Measurements from ENCODE around the gene PLCD1. TPM values are rescaled to one million over a fixed set of nuclear protein-coding genes. Genes with fewer than 3 reads are reported as not detected.

Gene PLCD1
- total RNA-seq, 1 donor from 2014 or later, result 6.5 TPM

DNA sequence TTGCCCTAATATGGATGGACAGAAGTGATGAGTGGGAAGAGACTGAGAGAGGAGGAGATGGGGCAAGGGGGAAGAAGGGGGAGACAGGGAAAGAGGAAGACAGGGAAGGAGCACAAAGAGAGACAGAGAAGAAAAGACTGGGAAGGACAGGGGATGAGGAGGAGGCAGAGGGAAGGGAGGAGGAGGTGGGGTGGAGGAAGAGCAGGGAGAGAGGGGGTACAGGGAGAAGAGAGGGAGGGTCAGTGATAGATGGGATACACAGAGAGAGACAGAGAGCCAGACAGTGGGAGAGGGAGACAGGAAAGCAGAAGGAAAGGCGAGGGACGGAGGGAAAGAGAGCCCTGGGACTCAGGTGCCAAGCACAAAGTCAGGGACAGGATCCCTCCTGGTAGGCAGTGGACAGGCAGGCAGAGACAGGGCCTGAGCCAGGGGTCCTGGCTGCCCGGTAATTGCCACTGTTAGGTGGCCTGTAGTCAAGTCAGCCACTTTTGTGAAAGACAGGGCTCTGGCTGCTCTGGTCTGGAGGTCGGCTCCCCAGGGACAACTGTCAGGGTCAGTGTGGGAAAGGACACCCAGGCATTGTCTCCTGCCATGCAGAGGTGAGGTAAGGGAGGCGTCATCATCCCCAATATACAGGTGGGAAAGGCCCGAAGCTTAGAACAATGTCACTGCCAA lies 29.1 kb downstream of the PLCD1 start:
- TF ChIP-seq, protein P1, sequence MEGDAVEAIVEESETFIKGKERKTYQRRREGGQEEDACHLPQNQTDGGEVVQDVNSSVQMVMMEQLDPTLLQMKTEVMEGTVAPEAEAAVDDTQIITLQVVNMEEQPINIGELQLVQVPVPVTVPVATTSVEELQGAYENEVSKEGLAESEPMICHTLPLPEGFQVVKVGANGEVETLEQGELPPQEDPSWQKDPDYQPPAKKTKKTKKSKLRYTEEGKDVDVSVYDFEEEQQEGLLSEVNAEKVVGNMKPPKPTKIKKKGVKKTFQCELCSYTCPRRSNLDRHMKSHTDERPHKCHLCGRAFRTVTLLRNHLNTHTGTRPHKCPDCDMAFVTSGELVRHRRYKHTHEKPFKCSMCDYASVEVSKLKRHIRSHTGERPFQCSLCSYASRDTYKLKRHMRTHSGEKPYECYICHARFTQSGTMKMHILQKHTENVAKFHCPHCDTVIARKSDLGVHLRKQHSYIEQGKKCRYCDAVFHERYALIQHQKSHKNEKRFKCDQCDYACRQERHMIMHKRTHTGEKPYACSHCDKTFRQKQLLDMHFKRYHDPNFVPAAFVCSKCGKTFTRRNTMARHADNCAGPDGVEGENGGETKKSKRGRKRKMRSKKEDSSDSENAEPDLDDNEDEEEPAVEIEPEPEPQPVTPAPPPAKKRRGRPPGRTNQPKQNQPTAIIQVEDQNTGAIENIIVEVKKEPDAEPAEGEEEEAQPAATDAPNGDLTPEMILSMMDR (IDR thresholded peaks at IDR 0.05), result no peak
- Mint-ChIP-seq H3K27ac (no peak overlapping the region), H3K4me1 (peaks cover 31% of the 10 kb centered on the region), H3K36me3 (ENCODE audit: low read depth) (peaks cover 38% of the 10 kb centered on the region), H3K27me3 (no peaks in the 10 kb centered on the region), H3K9me3 (no peaks in the 10 kb centered on the region), H3K4me3 (no peak overlapping the region)
- no peak for ATAC-seq (ENCODE audit: low read depth)
- POLR2A ChIA-PET, result no interaction called here
- CTCF ChIA-PET, result interaction anchor here (1.0 to 4.0 kb wide), 3 partner anchors 26 to 39 kb away, joined by 3 to 25 read pairs (median 3); partner anchors contain the start of gene DLEC1
- intact Hi-C loops (cut with micrococcal nuclease), result no loop called here
- DNase-seq, result no peak

DNA sequence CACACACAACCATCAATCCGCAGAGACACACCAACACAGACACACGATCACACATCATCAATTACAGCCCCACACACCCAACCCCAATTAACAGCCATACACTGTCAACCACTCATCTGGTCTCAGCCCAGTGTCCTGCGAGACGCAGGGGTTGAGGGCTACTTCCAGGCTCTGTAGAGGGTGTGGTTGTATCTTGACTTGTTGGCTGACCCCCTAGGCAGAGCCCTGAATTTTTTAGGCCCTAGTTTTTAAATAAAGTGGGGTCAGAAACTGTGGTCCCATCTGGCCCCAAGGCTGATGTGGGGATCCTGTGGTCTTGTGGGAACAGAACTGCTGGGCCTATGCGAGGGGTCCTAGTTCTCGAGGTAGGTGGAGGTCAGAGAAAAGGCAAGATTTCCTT lies 29.6 kb downstream of the PLCD1 start:
- TF ChIP-seq, protein P1 (IDR thresholded peaks at IDR 0.05), result no peak
- no peak for ATAC-seq (ENCODE audit: low read depth)
- DNase-seq, result peak; percentile 13
- Mint-ChIP-seq H3K9me3 (no peaks in the 10 kb centered on the region), H3K36me3 (ENCODE audit: low read depth) (peaks cover 34% of the 10 kb centered on the region), H3K27ac (no peak overlapping the region), H3K4me3 (no peak overlapping the region), H3K27me3 (no peaks in the 10 kb centered on the region), H3K4me1 (peaks cover 37% of the 10 kb centered on the region)
- POLR2A ChIA-PET, result no interaction called here
- CTCF ChIA-PET, result no interaction called here
- intact Hi-C loops (cut with micrococcal nuclease), result no loop called here

DNA sequence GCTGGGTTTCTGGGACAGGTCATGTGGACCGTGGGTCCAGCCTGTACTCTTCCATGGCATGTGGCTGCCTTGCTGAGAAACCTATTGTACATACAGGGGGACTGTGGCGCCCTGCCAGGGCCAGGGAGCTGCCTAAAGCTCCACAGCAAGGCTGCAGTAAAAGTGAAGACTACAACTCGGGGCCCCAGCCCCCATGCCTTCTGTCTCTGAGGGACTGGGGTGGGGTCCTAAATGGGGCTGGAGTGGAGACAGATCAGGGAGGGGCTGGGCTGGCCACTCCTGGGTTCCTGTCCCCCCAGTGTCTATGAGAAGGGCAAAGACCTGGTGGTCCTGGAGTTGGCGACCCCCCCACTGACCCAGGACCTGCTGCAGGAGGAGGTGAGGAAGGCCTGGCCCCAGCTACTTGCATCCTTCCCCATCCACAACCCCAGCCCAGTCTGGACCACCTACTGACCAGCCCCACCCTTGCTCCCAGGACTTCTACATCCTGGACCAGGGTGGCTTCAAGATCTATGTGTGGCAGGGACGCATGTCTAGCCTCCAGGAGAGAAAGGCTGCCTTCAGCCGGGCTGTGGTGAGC lies 31.6 kb downstream of the PLCD1 start:
- no peak overlapping the region for H3K4me3 Mint-ChIP-seq
- ChIA-PET CTCF (interaction anchor here (1.4 to 1.9 kb wide), 4 partner anchors 14 to 42 kb away, joined by 3 to 8 read pairs (median 4); partner anchors contain the start of gene DLEC1), POLR2A (interaction anchor here (0.6 to 2.3 kb wide), 2 partner anchors 41 to 499 kb away, joined by 3 to 8 read pairs; partner anchors contain the start of gene DLEC1)
- TF ChIP-seq, protein P1 (IDR thresholded peaks at IDR 0.05), result no peak
- peaks cover 52% of the 10 kb centered on the region for H3K4me1 Mint-ChIP-seq
- H3K9me3 Mint-ChIP-seq, result no peaks in the 10 kb centered on the region
- ATAC-seq (ENCODE audit: low read depth) (no peak), DNase-seq (no peak)
- peak overlapping the region; percentile 94 for H3K27ac Mint-ChIP-seq
- no peaks in the 10 kb centered on the region for H3K27me3 Mint-ChIP-seq
- H3K36me3 Mint-ChIP-seq (ENCODE audit: low read depth), result peaks cover 32% of the 10 kb centered on the region
- intact Hi-C loops (cut with micrococcal nuclease), result no loop called here

DNA sequence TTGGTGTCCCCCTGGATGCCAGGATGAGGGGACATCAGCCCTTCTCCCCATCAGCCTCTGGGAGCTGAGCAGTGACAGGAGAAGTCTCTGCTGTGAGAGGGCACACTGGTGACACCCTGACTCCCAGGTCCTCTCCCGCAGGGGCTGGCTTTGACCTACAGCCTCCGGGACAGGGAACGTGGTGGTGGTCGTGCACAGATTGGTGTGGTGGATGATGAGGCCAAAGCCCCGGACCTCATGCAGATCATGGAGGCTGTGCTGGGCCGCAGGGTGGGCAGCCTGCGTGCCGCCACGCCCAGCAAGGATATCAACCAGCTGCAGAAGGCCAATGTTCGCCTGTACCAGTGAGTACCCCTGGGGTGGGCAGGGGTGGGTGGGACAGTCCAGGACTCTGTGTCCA lies 32.1 kb downstream of the PLCD1 start:
- H3K4me1 Mint-ChIP-seq, result peaks cover 53% of the 10 kb centered on the region
- H3K36me3 Mint-ChIP-seq (ENCODE audit: low read depth), result peaks cover 30% of the 10 kb centered on the region
- DNase-seq (peak; percentile 14), ATAC-seq (ENCODE audit: low read depth) (no peak)
- TF ChIP-seq, protein P1 (IDR thresholded peaks at IDR 0.05), result no peak
- intact Hi-C loops (cut with micrococcal nuclease), result no loop called here
- no peak overlapping the region for H3K27ac Mint-ChIP-seq
- no peak overlapping the region for H3K4me3 Mint-ChIP-seq
- no peaks in the 10 kb centered on the region for H3K9me3 Mint-ChIP-seq
- ChIA-PET POLR2A (interaction anchor here (0.6 to 2.3 kb wide), 3 partner anchors 42 to 499 kb away, joined by 3 to 8 read pairs (median 5); partner anchors contain the start of genes ACAA1 and DLEC1), CTCF (interaction anchor here (1.0 to 1.9 kb wide), 7 partner anchors 14 to 142 kb away, joined by 3 to 8 read pairs (median 3); partner anchors contain the start of gene DLEC1)
- no peaks in the 10 kb centered on the region for H3K27me3 Mint-ChIP-seq

DNA sequence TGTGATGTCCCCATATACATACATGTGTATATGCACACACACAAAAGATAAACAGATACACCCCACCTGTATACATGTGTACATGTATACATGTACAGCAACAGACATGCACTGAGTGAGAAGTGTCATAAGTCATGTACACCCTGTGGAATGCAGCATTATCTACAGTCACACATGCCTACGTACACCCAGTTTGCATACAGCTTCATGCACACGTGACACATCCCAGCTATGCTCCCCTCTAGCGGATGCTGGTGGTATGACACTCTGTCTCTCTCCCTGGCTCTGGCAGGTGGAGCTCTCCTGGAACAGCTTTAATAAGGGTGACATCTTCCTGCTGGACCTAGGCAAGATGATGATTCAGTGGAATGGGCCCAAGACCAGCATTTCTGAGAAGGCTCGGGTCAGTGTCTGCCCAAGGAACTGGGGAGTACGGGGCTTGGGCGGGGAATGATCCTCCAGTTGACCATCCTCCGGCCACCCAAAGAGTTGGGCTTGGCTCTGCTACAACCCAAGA lies 32.6 kb downstream of the PLCD1 start:
- TF ChIP-seq, protein P1 (IDR thresholded peaks at IDR 0.05), result no peak
- peak; percentile 65 for ATAC-seq (ENCODE audit: low read depth)
- ChIA-PET POLR2A (interaction anchor here (0.6 to 2.3 kb wide), 3 partner anchors 42 to 182 kb away, joined by 4 to 8 read pairs (median 5); partner anchors contain the start of genes ACAA1 and DLEC1), CTCF (interaction anchor here (0.7 to 1.9 kb wide), 8 partner anchors 15 to 142 kb away, joined by 3 to 8 read pairs (median 3); partner anchors contain the start of genes ACAA1 and DLEC1)
- Mint-ChIP-seq H3K27ac (peak overlapping the region; percentile 63), H3K4me1 (peaks cover 53% of the 10 kb centered on the region), H3K27me3 (no peaks in the 10 kb centered on the region), H3K36me3 (ENCODE audit: low read depth) (peaks cover 25% of the 10 kb centered on the region), H3K9me3 (no peaks in the 10 kb centered on the region), H3K4me3 (peak overlapping the region; percentile 39)
- intact Hi-C loops (cut with micrococcal nuclease), result no loop called here
- DNase-seq, result peak; percentile 65

Measured in activated B cell treated with CpG ODN at 0.5 μM for 24 hours (primary cell).